Right lobe of liver (tissue), 6 donors: ENCODE results near the gene TNS3. TPM values are rescaled to one million over a fixed set of nuclear protein-coding genes. Genes with fewer than 3 reads are reported as not detected.

Experiments used
- ATAC-seq, 4 donors: fragments of 200-7000 bp; cut with Tn5 transposase; one replicate each; pipeline ENCODE4 v1.9.1; 2020; ENCODE audit warnings: mild to moderate bottlenecking in 4 of 4, moderate library complexity in 4 of 4
- DNase-seq, 3 donors: peaks; one replicate each; pipeline ENCODE4 v3.0.0-alpha.2; 2020
- H3K27ac ChIP-seq, 3 donors: fragments of 200-600 bp; one replicate each; pipeline ENCODE4 v1.8.0; 2022
- H3K27me3 ChIP-seq, 2 donors: fragments of 200-600 bp; one replicate each; pipeline ENCODE4 v1.8.0; 2022
- H3K36me3 ChIP-seq, 4 donors: fragments of 200-600 bp; sonication (generic) in 1 of 4; one replicate each; pipeline versions ENCODE4 v1.5.1 to v1.8.0; 2017 to 2022; ENCODE audit warnings: control low read depth in 1 of 4
- H3K4me1 ChIP-seq, 4 donors: fragments of 200-600 bp; sonication (generic) in 1 of 4; one replicate each; pipeline versions ENCODE4 v1.5.1 to v1.8.0; 2017 to 2022; ENCODE audit warnings: control low read depth in 1 of 4
- H3K4me3 ChIP-seq, 3 donors: fragments of 200-600 bp; one replicate each; pipeline ENCODE4 v1.8.0; 2022
- H3K9me3 ChIP-seq, 4 donors: fragments of 200-600 bp; sonication (generic) in 1 of 4; one replicate each; pipeline versions ENCODE4 v1.5.1 to v1.8.0; 2017 to 2022; ENCODE audit warnings: control low read depth in 1 of 4
- CTCF ChIP-seq, 4 donors: fragments of 200-600 bp in 3 of 4; fragments of 450-650 bp in 1 of 4; IDR thresholded peaks; one replicate each; pipeline versions ENCODE4 v1.5.1 to v1.8.0; 2016 to 2022; ENCODE audit warnings: antibody characterized with exemption in 4 of 4, mild to moderate bottlenecking in 2 of 4
- POLR2A ChIP-seq: fragments of 450-650 bp; IDR thresholded peaks from one replicate; pipeline ENCODE4 v1.6.1; 2017; ENCODE audit warnings: antibody characterized with exemption, mild to moderate bottlenecking
- WGBS: methylation state at CpG from one replicate; pipeline ENCODE4 v1.1.6; 2018; ENCODE audit warnings: low coverage, low lambda C conversion rate; ENCODE audit not compliant: insufficient coverage; ENCODE audit errors: missing lambda C conversion rate; 5-methylcytosine and 5-hydroxymethylcytosine counted together
- intact Hi-C, 2 donors: fragments of 100-400 bp; cut with DNase I; formaldehyde crosslinking; loops; one replicate each; pipeline versions ENCODE4 v1.11.2 to v1.14.1; 2022
- total RNA-seq, 6 experiments: library from RNA; depleted of rRNA in 2 of 6; stranded (reverse); fragments of >200 nt in 2 of 6; fragmentation: NEBNext Ultra II Directional in 3 of 6; extraction: Animal tissue kit (Norgen Biotek cat#: 25700) in 3 of 6; gene quantifications; one replicate each; pipeline versions ENCODE4 v1.1.0 to v1.2.4, GENCODE V29; 2016 to 2023
- donor health status: DM: no; HTN: yes; CAD: no.
- donor health status: DM: no; HTN: no; CAD: no.
- donor health status: DM: no; HTN: no; CAD: no.
- donor health status: DM: no; HTN: yes; CAD: no.
- donor health status: DM: no; HTN: yes; CAD: no.

Gene TNS3
- total RNA-seq, 6 experiments from 2014 or later = 51.2 to 95.0 (median 58.4) TPM

- no peak for DNase-seq
- H3K9me3 ChIP-seq = no peaks in the 10 kb centered on the region
These were observed 189.6 kb downstream of the TNS3 start for GRCh38 chr7:47392241-47392759.

GRCh38 chr7:47391726-47392125, 190.2 kb downstream of the TNS3 start:
- 100% methylated on average over 2 of the region's 11 CpGs for WGBS
- no peaks in the 10 kb centered on the region for H3K9me3 ChIP-seq
- no peak overlapping the region for H3K27ac ChIP-seq
- H3K27me3 ChIP-seq = no peaks in the 10 kb centered on the region
- ATAC-seq = no peak
- no peaks in the 10 kb centered on the region for H3K4me1 ChIP-seq
- intact Hi-C loops = no loop called here
- no peak for DNase-seq
- TF ChIP-seq CTCF (IDR thresholded peaks at IDR 0.05) (no peak), POLR2A (no peak)
- H3K36me3 ChIP-seq = peaks cover 0 to 60% (median 35%) of the 10 kb centered on the region in 4 donors
- H3K4me3 ChIP-seq = no peak overlapping the region

More at GRCh38 chr7:47392241-47392759, 189.6 kb downstream of the TNS3 start:
- Histone ChIP-seq H3K4me1 (no peaks in the 10 kb centered on the region), H3K27me3 (no peaks in the 10 kb centered on the region), H3K27ac (no peak overlapping the region), H3K4me3 (no peak overlapping the region), H3K36me3 (peaks cover 0 to 66% (median 39%) of the 10 kb centered on the region in 4 donors)
- 66% methylated on average over 5 of the region's 17 CpGs for WGBS
- intact Hi-C loops = no loop called here
- ATAC-seq = peak; percentile 16 to 40 (median 26)
- TF ChIP-seq POLR2A = no peak
- TF ChIP-seq CTCF (IDR thresholded peaks at IDR 0.05) = peak in 1 of 4 donors; percentile 13

- WGBS = 89% methylated on average over 6 of the region's 8 CpGs
- ATAC-seq = no peak
- Histone ChIP-seq H3K9me3 (no peaks in the 10 kb centered on the region), H3K36me3 (peaks cover 0 to 52% (median 28%) of the 10 kb centered on the region in 4 donors), H3K4me3 (no peak overlapping the region), H3K27ac (no peak overlapping the region), H3K4me1 (no peaks in the 10 kb centered on the region), H3K27me3 (no peaks in the 10 kb centered on the region)
- DNase-seq = peak in 1 of 3 donors; percentile 14
- intact Hi-C loops = no loop called here
- TF ChIP-seq POLR2A (no peak), CTCF (IDR thresholded peaks at IDR 0.05) (no peak)
These were observed 191.0 kb downstream of the TNS3 start for GRCh38 chr7:47390914-47391313.

- H3K4me3 ChIP-seq = no peak overlapping the region
- DNase-seq = peak in 1 of 3 donors; percentile 22
- ATAC-seq = no peak
- TF ChIP-seq POLR2A (no peak), CTCF (IDR thresholded peaks at IDR 0.05) (no peak)
- H3K9me3 ChIP-seq = no peaks in the 10 kb centered on the region
- intact Hi-C loops = no loop called here
- peaks cover 0 to 43% (median 22%) of the 10 kb centered on the region in 4 donors for H3K36me3 ChIP-seq
- H3K27me3 ChIP-seq = no peaks in the 10 kb centered on the region
- H3K4me1 ChIP-seq = no peaks in the 10 kb centered on the region
- 70% methylated on average over 4 of the region's 12 CpGs for WGBS
- H3K27ac ChIP-seq = no peak overlapping the region
These were observed 191.8 kb downstream of the TNS3 start for GRCh38 chr7:47389923-47390630.
